Sciatic nerve (tissue), 2 donors: Measurements from ENCODE around the gene FRAS1. TPM values are rescaled to one million over a fixed set of nuclear protein-coding genes. Genes with fewer than 3 reads are reported as not detected.
"Not testable (repeated sequence)": the region's sequence is repeated elsewhere in the genome, so short reads cannot be mapped to it uniquely, and the experiment has no call there.

ENCODE experiments used
- ATAC-seq: fragments of 200-7000 bp; cut with Tn5 transposase; one replicate; pipeline ENCODE4 v1.9.1; 2020; ENCODE audit warnings: mild to moderate bottlenecking, moderate library complexity
- DNase-seq: peaks from one replicate; pipeline ENCODE4 v3.0.0-alpha.2; 2020; ENCODE audit warnings: low spot score
- intact Hi-C: fragments of 100-400 bp; cut with DNase I; formaldehyde crosslinking; loops from one replicate; pipeline ENCODE4 v1.14.2; 2022
- total RNA-seq: library from RNA; stranded (reverse); fragmentation: NEBNext Ultra II Directional; extraction: Animal tissue kit (Norgen Biotek cat#: 25700); gene quantifications from one replicate; pipeline ENCODE4 v1.2.1, GENCODE V29; 2021
- donor health status: DM: no; HTN: no; CAD: no.
- donor health status: DM: no; HTN: no; CAD: no.

Gene FRAS1
- total RNA-seq, 1 donor from 2014 or later, result 9.7 TPM

- DNase-seq (no peak), ATAC-seq (no peak)
- intact Hi-C loops, result no loop called here
Observed at GRCh38 chr4:78543424-78544125, 486.5 kb downstream of the FRAS1 start.

- DNase-seq (no peak), ATAC-seq (no peak)
- intact Hi-C loops, result no loop called here
Observed at GRCh38 chr4:78544678-78545077, 487.6 kb downstream of the FRAS1 start.

- intact Hi-C loops, result no loop called here
- no peak for DNase-seq
- ATAC-seq, result peak; percentile 79
Observed at GRCh38 chr4:78545275-78546246, 488.4 kb downstream of the FRAS1 start.

- DNase-seq, intact Hi-C loops, ATAC-seq: not testable (repeated sequence)
Observed at GRCh38 chr4:78547899-78548298, 490.8 kb downstream of the FRAS1 start.

- ATAC-seq, intact Hi-C loops: not testable (repeated sequence)
Observed at GRCh38 chr4:78548889-78549288, 491.8 kb downstream of the FRAS1 start.

GRCh38 chr4:78551420-78552351 is 494.6 kb downstream of the FRAS1 start, which contains the start of gene ANXA3:
Gene ANXA3 (plus strand): TSS chr4:78551770. CDS start chr4:78554474, 2,704 bp downstream.
- DNase-seq, result peak; percentile 68
- peak; percentile 85 for ATAC-seq
- intact Hi-C loops, result no loop called here

More at GRCh38 chr4:78548889-78549288, 491.8 kb downstream of the FRAS1 start:
- not testable (repeated sequence) for DNase-seq

- DNase-seq (no peak), ATAC-seq (peak; percentile 9)
- intact Hi-C loops, result no loop called here
Observed at GRCh38 chr4:78552389-78553042, 495.4 kb downstream of the FRAS1 start.

GRCh38 chr4:78553043-78553396 is 495.9 kb downstream of the FRAS1 start:
- DNase-seq, result no peak
- no peak for ATAC-seq
- intact Hi-C loops, result no loop called here

- ATAC-seq (no peak), DNase-seq (no peak)
- intact Hi-C loops, result no loop called here
Observed at GRCh38 chr4:78553529-78554060, 496.5 kb downstream of the FRAS1 start.

- DNase-seq, result no peak
- intact Hi-C loops, result no loop called here
- ATAC-seq, result no peak
Observed at GRCh38 chr4:78556665-78557064, 499.5 kb downstream of the FRAS1 start.

GRCh38 chr4:78557841-78558240 is 500.7 kb downstream of the FRAS1 start:
- intact Hi-C loops, result no loop called here
- ATAC-seq (no peak), DNase-seq (no peak)

- ATAC-seq, result no peak
- intact Hi-C loops, result no loop called here
- no peak for DNase-seq
Observed at GRCh38 chr4:78558410-78558809, 501.3 kb downstream of the FRAS1 start.

- no peak for ATAC-seq
Observed at GRCh38 chr4:78560296-78560963, 503.3 kb downstream of the FRAS1 start.

GRCh38 chr4:78561677-78562076 is 504.6 kb downstream of the FRAS1 start:
- ATAC-seq, result no peak
- no peak for DNase-seq
- intact Hi-C loops, result no loop called here

More at GRCh38 chr4:78560296-78560963, 503.3 kb downstream of the FRAS1 start:
- intact Hi-C loops, result no loop called here
- DNase-seq, result no peak

- DNase-seq, result no peak
- ATAC-seq, result no peak
- intact Hi-C loops, result no loop called here
Observed at GRCh38 chr4:78562687-78563086, 505.6 kb downstream of the FRAS1 start.

- ATAC-seq, result peak; percentile 84
- no peak for DNase-seq
- intact Hi-C loops, result no loop called here
Observed at GRCh38 chr4:78565971-78566372, 508.8 kb downstream of the FRAS1 start.

- ATAC-seq (peak; percentile 67), DNase-seq (peak; percentile 60)
- intact Hi-C loops, result no loop called here
Observed at GRCh38 chr4:78566834-78567499, 509.8 kb downstream of the FRAS1 start.
